GM20431 (cell line): ENCODE results near the gene TLR2.

Source experiments
- in situ Hi-C: fragments of 300-500 bp; cut with MseI, MboI; formaldehyde crosslinking; loops from one replicate; pipeline ENCODE4 v1.15.0; 2020; ENCODE audit warnings: low sequenced_read_pairs; ENCODE audit not compliant: unreplicated experiment

The TLR2 gene

DNA sequence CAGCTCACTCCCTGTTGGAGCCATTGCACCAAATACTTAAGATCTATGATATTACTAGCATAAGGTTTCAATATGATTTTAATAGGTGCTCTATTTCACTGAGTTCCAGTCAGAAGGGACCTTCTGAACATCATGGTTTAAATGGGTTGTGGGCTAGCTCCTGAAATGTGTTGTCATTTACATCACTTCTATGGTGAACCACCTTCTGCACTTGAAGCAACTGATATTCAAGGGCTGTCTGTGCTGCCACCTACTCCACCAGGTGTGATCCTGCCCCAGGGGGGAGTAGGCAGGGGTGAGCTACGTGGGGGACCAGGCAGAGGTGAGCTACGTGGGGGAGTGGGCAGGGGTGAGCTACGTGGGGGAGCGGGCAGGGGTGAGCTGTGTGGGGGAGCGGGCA lies 40.5 kb downstream of the TLR2 start:
- in situ Hi-C loops: no loop called here

- in situ Hi-C loops: no loop called here
These were observed 41.2 kb downstream of the TLR2 start for GRCh38 chr4:153725136-153725830.

DNA sequence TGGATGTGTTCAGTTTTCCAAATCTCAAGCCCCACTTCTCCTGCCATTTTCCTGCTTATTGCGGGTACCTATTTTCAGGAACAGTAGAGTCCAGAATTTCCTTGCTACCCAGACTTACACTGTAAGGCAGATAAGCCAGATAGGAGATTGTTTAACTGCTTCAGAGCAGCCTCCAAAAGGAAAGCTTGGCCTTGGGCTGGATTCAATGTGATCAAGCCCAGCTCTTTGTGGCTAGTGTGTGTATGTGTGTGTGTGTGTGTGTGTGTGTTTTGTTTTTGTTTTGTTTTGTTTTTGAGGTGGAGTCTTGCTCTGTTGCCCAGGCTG lies 41.7 kb downstream of the TLR2 start:
- in situ Hi-C loops: no loop called here

DNA sequence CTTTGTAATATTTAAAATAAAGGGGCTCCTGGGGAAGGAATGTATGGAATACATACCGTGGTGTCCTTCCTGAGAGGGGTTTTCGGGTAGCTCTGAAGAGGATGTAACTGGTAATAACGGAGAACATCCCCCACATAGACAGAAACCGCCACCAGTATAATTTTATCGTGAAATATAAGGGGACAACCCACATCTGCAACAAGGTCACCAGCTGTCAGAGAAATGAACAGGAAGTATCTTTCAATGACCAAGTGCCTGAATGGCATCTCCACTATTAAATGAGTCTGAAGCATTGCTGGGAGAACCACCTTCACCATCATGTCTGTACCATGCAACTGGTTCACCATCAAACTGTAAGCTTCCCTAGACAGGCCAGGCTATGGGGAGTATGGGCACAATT lies 44.1 kb downstream of the TLR2 start:
- in situ Hi-C loops: no loop called here

DNA sequence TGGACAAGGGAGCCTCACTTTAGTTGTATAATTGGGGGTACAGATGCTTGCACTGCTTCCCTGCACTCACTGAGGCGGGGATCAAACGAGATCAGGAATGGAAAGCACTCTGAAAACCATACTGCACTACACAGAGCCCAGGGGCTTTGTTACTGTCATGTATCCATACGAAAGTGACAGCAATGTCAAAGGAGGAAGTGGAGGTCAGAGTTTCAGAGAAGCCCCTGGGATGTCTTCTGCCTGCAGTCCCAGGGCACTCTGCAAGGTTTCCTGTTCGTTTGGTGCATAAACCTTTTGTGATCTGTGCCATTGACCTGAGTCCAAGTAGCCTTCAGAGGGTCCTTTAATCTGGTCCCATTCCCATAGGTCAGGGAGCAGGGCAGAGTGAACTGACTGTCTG lies 44.6 kb downstream of the TLR2 start:
- in situ Hi-C loops: no loop called here

DNA sequence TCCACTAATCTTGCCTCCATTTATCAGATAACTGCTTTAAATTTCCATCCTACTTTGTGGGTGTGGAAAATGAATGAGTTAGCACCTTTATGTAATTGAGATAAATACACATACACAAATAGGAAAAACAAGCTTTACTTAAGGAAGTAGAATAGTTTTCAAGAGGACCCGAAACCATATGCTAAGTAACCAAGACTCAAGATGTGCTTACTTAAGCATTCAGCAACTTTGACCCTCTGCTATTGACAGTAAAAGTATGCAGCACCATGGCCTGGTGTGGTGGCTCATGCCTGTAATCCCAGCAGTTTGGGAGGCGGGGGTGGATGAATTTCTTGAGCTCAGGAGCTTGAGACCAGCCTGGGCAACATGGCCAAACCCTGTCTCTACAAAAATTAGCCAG lies 45.8 kb downstream of the TLR2 start:
- in situ Hi-C loops: no loop called here

DNA sequence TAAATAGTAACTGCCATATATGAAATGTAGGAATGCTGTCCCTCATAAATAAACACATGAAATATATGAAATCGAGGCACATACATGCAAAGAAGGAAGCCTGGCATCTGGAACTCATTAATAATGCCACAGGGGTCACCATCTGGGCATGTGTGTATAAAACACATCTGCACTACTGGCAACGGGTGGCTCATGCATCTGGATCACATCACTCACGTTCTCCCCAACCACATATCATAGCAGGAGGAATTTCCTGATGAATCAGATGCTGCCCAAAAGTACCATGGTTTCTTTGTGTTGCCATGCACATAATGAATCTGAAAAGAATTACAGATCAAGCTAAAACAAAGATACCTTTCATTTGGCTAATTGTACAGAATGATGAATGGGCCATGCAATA lies 47.2 kb downstream of the TLR2 start:
- in situ Hi-C loops: no loop called here

DNA sequence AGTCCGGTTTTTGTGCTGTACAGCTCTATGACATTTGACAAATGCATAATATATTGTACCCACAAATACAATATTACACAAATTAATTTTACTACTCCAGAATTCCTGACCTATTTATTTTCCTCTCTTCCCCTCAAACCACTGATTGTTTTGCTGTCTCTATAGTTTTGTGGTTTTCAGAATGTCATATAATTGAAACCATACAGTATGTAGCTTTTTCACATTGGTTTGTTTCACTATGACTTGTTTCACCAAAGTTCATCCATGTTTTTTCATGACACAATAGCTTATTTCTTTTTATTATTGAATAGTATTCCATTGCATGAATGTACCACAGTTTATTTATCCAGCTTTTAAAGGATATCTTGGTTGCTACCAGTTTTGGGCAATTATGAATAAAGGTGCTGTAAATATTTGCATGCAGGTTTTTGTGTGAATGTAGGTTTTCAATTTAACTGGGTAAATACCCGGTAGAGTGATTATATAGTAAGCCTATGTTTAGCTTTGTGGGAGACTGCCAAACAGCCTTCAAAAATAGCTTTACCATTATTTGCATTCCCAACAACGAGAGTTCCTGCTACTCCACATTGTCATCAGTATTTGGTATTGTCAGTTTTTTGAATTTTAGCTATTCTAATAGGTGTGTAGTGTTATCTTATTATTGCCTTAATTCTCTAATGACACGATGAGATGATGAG lies 49.8 kb downstream of the TLR2 start:
- in situ Hi-C loops: no loop called here

DNA sequence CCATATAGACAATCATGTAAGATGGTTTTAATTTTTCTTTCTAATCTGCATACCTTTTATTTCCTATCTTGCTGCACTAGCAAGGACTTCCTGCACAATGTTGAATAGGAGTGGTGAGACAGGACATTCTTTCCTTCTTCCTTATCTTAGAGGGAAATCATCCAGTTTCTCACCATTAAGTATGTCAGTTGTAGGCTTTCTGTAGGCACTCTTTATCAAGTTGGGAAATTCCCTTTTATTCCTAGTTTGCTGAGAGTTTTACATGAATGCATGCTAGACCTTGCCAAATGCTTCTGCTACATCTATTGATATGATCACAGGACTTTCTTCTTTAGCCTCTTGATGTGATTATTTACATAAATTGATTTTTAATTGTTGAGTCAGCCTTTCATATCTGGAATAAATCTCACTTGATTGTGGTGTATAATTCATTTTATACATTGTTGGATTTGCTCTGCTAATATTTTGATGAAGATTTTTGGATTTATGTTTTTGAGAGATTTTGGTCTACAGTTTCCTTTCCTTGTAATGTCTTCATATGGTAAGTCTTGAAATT lies 51.9 kb downstream of the TLR2 start:
- in situ Hi-C loops: no loop called here

DNA sequence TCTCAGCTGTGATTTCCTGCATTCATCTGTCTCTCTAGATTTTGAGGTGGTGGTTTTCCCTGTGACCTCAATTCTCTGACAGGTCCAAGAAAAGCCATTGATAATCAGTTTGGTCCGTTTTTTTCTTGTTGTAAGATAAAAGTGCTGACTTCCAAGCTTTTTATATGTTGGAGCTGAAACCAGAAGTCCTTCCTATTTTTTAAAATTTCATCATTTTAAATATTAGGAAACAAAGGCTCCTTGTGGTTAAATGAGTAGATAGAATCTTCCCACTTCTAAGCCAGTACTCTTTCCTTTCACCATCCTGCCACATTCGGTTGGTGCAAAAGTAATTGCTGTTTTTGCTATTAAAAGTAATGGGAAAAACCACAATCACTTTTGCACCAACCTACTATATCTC lies 57.5 kb downstream of the TLR2 start:
- in situ Hi-C loops: no loop called here

DNA sequence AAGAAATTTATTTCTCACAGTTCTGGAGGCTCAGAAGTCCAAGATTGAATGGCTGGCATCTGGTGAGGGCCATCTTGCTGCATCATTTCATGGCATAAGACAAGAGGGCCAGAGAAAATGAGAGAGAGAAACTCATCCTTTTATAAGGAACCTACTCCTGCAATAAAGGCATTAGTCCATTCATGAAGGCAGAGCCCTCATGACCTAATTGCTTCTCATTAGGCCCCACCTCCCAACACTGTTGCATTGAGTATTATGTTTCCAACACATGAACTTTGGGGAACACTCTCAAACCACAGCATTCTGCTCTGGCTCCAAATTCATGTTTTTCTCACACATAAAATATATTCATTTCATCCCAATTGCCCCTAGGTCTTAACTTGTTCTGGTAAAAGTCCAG lies 61.6 kb downstream of the TLR2 start:
- in situ Hi-C loops: no loop called here

DNA sequence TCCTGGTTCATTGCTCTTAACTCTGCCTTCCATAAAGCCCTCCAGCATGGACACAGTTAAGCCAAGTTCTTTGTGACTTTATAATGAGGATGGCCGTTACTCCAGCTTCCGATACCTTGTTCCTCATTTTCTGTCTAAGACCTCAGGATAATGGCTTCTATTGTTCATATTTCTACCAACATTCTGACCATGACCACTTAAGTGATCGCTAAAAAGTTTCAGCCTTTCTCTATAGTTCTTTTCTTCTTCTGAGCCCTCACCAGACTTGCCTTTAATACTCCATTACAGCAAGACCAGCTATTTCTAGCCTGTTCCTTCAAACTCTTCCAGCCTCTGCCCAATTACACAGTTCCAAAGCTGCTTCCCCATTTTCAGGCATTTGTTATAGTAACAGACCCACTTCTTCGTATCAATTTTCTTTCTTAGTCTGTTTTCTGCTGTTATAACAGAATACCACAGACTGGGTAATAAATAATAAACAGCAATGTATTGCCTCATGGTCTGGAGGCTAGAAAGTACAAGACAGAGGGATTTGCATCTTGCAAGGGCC lies 63.4 kb downstream of the TLR2 start:
- in situ Hi-C loops: no loop called here

- in situ Hi-C loops: no loop called here
These were observed 64.3 kb downstream of the TLR2 start for GRCh38 chr4:153748378-153748777.

DNA sequence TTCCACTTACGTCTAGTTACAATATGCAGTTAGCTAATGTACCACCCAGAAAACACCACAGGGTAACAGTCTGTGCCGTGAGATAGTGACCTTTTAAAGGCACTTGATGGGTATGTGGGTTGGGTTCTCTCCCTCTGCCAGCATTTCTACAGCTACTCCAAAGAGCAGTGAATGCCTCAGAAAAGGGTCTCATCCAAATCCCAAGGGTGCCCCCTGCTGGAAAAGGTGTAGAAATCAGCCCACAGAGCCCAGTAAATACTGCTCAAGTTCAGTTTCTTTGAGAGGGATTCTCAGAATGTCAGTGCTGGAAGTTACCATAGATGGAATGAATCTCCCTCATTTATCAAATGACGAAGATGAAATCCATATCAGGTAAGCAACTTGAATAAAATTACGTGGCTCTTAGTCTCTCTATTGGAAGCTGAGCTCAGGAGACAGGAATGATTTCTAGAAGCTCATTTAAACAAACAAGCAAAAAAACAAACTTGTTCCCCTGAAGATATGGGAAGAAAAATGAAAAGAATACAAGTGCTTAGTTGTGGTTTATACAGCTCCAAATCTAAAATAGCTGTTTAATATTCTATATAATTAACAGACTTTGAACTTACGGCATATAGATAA lies 66.2 kb downstream of the TLR2 start:
- in situ Hi-C loops: no loop called here

DNA sequence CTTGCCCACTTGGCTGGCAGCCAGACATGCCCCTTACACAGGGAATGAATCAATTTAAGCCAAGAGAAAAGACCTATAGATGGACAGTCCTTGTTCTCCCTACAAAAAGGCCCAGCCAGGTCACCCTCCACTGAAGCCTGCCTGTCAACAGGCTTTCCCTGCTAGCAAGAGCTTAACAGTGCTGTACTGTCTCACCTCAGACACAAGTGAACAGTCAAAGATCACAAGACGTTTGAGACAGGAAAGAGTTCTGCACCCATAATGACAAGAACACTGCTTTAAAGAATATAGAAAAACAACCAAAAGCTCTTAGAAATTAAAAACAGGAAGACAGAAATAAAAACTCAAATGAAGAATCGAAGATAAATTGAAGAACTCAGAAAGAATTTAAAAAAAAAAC lies 71.1 kb downstream of the TLR2 start:
- in situ Hi-C loops: no loop called here
